HG03571 (cell line): Measurements from ENCODE around the gene CEMIP.

Experiments
- ATAC-seq: cut with Tn5 transposase; IDR thresholded peaks from one replicate; pipeline ENCODE4 v1.9.1; 2021; ENCODE audit not compliant: unreplicated experiment

Gene CEMIP, protein sequence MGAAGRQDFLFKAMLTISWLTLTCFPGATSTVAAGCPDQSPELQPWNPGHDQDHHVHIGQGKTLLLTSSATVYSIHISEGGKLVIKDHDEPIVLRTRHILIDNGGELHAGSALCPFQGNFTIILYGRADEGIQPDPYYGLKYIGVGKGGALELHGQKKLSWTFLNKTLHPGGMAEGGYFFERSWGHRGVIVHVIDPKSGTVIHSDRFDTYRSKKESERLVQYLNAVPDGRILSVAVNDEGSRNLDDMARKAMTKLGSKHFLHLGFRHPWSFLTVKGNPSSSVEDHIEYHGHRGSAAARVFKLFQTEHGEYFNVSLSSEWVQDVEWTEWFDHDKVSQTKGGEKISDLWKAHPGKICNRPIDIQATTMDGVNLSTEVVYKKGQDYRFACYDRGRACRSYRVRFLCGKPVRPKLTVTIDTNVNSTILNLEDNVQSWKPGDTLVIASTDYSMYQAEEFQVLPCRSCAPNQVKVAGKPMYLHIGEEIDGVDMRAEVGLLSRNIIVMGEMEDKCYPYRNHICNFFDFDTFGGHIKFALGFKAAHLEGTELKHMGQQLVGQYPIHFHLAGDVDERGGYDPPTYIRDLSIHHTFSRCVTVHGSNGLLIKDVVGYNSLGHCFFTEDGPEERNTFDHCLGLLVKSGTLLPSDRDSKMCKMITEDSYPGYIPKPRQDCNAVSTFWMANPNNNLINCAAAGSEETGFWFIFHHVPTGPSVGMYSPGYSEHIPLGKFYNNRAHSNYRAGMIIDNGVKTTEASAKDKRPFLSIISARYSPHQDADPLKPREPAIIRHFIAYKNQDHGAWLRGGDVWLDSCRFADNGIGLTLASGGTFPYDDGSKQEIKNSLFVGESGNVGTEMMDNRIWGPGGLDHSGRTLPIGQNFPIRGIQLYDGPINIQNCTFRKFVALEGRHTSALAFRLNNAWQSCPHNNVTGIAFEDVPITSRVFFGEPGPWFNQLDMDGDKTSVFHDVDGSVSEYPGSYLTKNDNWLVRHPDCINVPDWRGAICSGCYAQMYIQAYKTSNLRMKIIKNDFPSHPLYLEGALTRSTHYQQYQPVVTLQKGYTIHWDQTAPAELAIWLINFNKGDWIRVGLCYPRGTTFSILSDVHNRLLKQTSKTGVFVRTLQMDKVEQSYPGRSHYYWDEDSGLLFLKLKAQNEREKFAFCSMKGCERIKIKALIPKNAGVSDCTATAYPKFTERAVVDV (N-terminal part only)

DNA sequence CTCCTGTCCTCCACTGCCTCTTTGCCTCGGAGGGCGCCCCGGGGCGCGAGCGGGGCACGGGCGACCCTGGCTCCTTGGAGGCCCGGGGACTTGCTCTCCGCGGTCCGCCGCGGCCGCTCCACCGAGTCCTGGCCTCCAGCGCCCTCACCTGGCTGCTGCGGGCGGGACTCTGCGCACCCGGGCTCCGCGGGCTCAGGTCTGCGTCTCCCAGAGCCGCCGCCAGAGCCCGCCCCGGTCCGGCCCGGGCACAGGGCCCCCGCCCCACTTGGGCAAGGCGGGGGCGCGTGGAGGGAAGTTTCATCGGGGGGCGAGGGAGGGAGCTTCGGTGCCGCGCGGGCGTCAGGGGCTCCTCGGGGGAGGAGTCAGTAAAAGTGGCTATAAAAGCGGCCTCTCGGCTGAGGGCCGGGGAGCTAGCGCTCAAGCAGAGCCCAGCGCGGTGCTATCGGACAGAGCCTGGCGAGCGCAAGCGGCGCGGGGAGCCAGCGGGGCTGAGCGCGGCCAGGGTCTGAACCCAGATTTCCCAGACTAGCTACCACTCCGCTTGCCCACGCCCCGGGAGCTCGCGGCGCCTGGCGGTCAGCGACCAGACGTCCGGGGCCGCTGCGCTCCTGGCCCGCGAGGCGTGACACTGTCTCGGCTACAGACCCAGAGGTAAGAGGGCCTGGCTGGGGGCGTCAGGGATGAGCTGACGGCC is at the start of gene CEMIP:
TSS of gene CEMIP (plus strand) at position 407 of the 694 bp plus-strand sequence. CDS start 94,510 bp downstream, outside the sequence.
- no peak for ATAC-seq

DNA sequence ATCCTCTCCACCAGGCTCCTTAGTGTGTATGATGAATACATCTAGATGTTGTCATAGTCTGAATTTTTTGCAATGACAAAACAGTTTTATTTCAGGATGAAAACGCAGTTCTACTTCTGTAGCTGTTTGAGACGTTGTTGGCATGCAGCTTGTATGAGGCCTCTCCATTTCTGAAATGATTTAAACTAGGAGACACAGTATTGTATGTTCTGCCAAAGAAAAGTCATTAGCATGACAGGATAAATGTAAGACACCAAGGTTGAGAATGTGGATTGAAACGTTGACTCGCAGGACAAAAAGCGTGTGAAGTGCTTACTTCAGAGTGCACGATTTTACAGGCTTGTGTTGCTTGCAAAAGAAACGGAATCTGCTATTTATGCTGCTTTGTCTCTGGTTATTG is 48.8 kb upstream of the CEMIP start:
- ATAC-seq = no peak

DNA sequence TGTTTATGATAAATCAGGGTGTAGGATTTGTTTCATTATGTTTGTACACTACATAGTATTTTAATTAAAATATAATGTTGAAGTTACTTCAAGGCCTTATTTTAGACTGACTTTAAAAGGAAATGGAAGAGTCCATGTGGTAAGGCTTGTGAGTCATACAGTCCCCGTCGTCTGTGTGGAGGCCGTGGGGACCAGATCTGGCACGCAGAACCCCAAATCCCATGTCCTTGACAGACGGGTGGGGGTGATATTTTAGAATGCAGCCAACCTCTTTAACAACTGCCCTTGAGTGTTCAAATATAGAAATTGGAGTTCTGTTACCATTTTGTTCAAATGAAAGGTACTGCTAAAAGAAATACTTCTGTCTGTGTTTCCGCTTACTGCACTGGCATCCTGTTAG is 48.2 kb upstream of the CEMIP start:
- no peak for ATAC-seq

DNA sequence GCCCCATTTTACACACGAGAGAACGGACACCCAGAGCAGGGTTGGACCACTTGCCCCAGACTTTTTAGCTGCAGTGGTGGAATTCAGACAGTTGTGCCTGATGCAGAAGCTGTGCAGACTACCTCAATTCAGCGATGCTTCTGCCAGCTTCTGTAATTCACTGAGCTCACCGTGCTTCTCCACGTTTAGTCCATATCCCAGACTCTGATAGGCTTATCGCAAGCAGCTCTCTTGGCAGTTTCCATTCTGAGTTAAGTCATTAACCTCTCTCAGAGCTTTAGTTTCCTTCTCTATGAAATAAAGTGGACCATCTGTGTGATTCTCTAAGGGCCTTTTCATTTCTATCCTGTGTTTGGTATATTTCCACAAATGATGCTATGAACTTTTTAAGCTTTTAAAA is 47.0 kb upstream of the CEMIP start:
- no peak for ATAC-seq

DNA sequence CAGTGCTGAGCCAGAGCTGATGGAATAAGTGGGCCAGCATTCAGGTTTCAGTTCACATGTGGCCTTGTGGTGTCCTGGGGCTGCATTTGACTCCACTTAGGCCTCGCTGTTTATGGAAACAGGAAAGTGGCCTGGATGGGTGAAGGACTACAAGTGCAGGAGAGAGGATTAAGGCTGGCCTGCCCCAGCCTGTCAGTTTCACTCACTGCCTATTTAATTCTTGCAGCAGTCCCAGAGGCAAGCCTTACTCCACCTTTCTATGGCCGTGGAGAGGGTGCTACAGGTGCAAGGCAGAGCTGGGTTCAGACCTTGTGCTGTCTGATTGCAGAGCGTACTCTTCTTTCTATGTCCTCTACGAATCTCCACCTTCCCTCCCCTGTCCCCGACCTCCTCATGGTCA is 46.4 kb upstream of the CEMIP start:
- no peak for ATAC-seq

DNA sequence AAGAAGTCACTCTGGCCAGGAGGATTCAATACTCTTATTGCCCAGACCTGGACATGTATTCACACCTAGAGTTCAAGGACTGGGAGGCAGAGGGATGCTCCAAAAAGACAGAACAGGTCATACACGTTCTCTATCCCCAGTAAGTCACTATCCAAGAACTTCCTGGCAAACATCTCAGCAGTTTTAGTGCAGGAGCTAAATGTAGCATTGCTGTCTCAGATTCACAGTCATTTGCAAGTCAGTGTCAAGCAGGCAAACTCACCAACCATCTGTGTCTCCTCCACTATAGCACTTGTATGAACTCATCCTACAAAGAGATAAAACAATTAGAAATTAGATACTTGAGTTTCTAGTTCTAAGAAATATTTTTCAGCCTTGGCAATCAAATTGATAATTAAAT is 45.7 kb upstream of the CEMIP start:
- no peak for ATAC-seq

DNA sequence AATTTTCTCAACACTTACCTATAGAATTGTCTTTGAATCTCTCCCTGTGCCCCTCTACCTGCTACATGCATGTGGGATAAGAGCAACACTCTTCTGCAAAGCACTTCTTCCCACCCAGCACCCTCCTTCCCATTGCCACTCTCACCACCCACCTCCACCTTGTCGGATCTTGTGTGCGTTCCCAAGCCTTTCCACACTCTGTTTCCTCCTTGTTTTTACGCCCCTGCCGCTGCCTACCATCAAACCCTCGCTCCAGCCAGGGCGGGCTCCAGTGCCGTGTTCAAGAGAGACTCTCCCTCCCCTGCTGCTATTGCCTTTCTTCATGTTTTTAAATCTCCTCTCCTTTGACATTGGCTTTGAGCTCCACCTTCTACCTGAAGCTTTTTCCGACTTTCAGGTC is 43.8 kb upstream of the CEMIP start:
- no peak for ATAC-seq

DNA sequence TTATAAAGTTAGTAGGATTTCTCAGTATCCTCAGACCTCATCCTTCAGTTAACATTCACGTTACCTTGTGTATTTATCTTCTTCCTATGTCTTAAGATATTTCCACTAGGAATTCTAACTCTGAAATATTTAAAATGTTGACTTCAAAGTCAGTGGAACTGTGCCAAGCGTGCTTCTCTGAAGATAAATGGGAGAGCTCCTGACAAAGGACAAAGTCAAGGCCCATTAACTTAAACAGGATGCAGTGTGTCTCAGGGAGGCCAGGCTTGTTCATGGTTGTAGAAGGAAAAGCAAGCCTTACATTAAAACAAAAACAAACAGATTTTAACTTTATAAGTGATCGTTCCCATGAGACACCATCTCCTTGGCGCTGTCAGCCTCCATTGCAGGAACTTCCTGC is 42.6 kb upstream of the CEMIP start:
- no peak for ATAC-seq

DNA sequence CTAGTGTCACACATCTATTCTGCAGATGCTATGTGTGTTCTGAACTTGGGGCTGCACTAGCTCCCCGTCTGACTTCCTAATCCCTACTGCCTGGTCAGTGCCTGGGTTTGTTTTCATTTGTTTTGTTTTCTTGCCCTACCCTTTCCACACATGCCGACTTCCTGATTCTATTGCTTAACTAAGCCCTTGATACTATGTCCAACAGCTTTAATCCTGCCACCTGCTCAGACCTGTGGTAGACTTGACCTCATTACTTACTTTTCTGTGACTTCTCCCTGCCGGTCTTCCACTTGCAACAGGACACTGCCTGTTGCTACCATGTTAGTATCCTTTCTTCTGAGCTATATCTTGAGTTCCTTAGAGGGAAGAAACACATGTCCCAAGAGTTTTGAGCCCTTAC is 39.3 kb upstream of the CEMIP start:
- ATAC-seq = no peak

DNA sequence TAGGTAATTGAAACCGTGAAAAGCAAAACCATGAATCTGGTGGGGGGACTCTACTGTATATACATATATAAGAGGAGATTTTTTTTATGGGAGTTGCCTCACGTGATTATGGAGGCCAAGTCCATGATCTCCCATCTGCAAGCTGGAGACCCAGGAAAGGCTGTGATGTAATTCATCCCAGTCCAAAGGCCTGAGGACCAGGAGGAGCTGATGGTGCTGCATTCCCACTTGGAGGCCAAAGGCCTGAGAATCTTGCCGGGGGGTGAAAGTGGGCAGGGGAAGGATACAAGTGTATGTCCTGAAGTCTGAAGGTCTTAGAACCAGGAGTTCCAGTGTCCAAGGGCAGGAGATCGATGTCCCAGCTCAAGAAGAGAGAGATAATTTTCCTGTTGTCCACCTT is 37.1 kb upstream of the CEMIP start:
- ATAC-seq = no peak

DNA sequence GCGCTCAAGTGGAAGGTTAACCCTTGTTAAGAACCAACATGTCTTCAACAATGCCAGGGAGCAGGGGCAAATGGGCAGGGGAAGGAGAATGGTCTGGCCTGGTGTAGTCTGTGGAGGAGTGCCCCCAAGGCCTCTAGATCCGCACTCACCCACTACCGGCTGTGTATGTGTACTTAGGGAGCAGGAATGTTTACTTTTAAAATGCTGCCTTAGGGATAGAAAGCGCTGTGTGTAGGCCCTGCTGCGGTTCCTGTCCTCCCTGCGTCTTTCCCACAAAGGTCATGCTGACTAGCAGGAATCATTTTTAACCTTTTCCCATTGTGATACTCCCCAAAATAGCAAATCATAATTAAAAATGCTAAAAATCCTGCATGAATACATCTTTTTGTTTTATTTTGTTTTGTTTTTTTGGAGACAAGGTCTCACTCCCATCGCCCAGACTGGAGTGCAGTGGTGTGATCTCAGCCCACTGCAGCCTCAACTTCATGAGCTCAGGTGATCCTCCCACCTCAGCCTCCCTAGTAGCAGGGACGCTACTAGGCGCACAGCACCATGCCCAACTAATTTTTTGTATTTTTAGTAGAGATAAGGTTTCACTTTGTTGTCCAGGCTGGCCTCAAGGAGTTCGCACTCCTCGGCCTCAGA is 35.9 kb upstream of the CEMIP start:
- ATAC-seq = no peak

DNA sequence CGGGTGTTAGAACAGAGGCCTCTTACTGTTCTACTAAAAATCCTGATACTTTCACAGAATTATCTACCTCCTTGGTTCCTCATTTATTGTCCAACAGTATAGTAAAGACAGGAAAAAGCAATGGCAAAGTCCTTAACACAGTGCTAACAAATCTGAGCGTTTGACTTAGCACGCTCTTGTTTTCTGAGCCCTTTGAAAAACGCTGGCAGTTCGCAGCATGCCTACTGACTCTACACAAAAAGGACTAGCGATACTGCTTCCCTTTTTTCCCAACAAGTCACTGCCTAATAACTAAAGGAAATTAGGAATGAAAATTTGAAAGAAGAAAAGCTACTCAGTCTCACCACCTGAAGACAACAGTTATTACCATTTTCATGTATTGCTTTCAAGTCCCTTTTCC is 34.8 kb upstream of the CEMIP start:
- no peak for ATAC-seq

DNA sequence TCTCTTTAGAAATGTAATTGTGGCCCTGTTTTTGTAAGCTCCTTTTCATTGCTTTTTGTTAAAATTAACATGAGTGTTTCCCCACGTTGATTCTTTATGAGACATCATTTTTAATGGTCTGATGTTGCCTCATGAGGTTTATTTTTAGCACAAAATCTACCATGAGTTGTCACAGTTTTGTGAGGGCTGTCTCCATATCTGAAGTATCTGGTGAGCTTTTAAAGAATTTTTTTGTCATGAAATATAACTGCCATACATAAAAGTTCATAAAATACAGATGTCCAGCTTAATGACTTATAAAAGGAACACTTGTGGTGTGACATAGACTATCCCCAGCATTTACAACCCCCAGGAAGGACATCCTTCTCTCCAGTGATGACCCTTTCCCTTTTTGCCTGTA is 34.3 kb upstream of the CEMIP start:
- no peak for ATAC-seq

DNA sequence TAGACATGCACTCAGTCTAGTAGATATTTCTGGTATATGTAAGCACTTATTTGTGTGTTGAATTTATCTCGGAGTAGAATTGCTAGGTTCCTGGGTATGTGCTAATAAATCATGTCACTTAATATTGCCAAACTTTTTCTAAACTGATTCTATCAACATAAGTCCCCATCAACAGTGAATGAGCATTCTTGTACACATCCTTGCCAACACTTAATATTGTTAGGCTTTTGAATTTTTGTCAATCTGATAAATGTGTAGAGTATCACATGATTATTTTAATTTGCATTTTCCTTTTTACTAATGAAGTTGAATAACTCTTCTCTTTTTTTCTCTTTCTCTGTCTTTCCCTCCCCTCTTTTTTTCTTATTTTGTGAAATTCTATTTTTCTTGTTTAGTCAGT is 33.3 kb upstream of the CEMIP start:
- ATAC-seq = no peak

DNA sequence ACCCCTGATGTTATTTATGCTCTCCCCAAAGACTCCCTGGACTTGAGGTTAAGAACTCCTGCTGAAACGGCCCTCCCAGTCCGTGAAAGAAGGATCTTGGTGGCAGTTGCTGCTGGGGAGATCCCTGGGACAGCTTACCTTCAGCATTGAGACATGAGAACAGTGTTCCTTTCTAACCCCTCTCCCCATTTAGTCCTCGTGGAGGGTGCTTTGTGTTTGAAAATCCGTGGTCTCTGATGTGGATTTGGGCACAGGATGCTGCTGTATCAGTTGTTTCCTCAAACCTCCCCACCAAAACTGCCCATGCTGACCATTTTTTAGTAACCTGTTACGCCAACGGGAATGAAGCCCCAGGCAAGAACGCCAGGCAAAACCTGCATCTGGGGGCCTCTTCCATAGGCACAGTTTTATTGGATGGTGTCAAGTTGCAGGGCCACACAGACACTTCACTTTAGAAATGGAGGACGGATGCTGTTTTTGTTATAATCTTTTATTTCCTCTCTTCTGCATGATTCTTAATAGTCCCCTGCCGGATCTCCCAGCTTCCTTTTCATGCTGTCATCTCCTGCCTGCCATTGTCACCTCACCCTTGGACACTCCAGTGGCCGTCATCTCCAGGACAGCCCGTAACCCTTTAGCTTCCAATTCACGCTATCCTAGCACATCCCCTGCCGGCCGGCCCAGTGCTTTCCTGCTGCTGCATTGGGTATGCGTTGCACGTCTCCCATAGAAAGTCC is 31.7 kb upstream of the CEMIP start:
- ATAC-seq = no peak

DNA sequence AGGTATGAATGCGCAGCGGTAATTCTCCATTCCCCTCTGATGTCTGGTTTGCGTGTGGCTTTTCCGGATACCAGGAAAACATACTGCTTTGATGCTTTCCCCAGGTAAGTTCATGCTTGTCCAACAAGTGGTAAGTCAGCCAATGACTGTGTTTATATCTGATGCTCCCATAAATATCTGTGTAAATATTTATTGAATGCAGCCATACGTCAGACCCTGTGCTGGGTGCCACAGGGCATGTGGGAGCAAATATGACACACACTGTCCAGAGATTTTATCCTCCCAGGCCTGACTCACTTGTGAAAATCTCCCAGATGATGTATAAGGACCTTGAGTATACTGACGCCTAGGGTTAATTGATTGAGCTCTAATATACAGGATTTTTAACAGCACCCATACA is 29.6 kb upstream of the CEMIP start:
- no peak for ATAC-seq

DNA sequence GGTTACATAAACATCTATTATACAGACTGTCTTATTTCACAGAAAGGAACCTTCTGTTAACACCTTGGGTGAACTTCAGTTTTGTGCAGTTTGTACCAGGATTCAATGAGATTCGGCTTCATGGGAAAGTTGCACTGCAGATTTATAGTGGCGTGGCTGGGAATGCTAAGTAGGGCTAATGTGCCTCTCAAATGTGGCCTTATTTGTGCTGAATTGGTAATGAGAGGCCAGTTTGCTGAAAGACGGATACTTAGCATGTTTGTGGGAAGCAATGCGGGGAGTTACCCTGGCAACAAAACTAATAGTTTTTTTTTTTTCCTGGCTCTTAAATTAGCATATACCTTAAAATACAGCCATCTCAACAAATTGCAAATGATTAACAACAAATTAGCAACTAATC is 28.6 kb upstream of the CEMIP start:
- no peak for ATAC-seq

DNA sequence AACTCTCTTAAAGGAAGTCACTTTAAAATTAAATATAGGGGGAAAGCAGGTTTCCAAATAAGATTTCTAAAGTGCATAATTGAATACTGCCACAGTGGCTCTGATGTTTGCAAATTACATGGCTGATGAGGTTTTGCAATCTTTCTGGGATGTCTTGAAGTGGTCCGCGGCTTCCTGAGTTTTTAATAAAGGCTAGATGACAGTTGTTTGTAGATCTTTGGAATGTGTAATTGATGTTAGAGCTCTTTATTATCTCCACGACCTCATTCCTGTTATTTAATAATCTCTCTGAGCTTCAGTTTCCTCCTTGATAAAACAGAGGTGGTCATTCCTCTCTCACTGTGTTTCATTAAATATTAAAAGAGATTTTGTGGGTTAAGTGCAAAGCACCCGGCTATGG is 27.0 kb upstream of the CEMIP start:
- ATAC-seq = no peak

DNA sequence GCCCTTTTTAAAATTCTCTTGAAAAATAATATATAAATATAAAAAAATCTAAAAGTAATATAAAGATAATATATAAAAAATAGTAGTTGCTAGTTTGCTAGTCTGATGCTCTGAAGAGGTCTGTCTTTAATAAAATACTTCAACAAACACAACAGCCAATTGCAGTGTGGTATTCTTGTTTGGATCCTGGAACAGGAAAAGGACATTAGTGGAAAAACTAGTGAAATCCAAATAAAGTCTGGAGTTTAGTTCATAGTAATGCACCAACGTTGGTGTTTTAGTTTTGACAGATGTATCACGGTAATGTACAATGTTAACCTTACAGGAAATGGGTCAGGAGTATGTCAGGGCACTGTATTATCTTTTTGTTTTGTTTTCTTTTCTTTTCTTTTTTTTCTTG is 26.0 kb upstream of the CEMIP start:
- ATAC-seq = no peak

DNA sequence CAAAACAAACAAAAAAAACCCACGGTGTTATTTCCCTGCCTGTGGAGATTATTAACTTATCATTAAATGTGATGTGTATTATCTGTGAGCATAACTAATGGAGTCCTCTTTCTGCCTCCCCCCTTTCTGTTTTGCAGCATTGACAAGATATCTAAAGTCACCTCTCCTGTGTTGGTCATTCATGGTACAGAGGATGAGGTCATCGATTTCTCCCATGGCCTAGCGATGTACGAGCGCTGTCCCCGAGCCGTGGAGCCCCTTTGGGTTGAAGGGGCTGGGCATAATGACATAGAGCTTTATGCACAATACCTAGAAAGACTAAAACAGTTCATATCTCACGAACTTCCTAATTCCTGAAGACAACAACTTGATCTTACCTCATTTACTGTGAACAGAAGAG is 25.2 kb upstream of the CEMIP start:
- ATAC-seq = no peak
